OCI-LY7 (cell line): ENCODE data around the gene PHOX2A. TPM values are rescaled to one million over a fixed set of nuclear protein-coding genes. Genes with fewer than 3 reads are reported as not detected.
"Not testable (repeated sequence)": the region's sequence is repeated elsewhere in the genome, so short reads cannot be mapped to it uniquely, and the experiment has no call there.

Experiments
- BruUV-seq: library from RNA; stranded (reverse); fragments of 400-500 nt; replicated peaks from 2 replicates; lab custom pipeline; 2021; lab: Mats Ljungman, UMichigan
- CTCF ChIA-PET: fragments of 300-600 bp; sonication (Branson Sonifier 250); formaldehyde crosslinking; loops from one replicate; lab custom pipeline; 2022; ENCODE audit warnings: antibody characterized with exemption; ENCODE audit not compliant: unreplicated experiment; lab: Charles Lee
- POLR2A ChIA-PET: fragments of 300-600 bp; sonication (Branson Sonifier 250); formaldehyde crosslinking; loops from one replicate; lab custom pipeline; 2022; ENCODE audit warnings: antibody characterized with exemption; lab: Charles Lee
- DNase-seq: peaks from one replicate; pipeline ENCODE4 v3.0.0-alpha.2; 2015; ENCODE audit warnings: low spot score
- H2AFZ ChIP-seq: fragments of 200-600 bp; sonication (generic), shearing (Covaris generic); 2 replicates; pipeline ENCODE4 v1.6.1; 2014; ENCODE audit warnings: mild to moderate bottlenecking, antibody characterized with exemption, low read length, moderate library complexity
- H3K27ac ChIP-seq: fragments of 200-600 bp; sonication (generic); 2 replicates; pipeline ENCODE4 v1.5.1; 2014; ENCODE audit warnings: mixed run types, low read depth, mild to moderate bottlenecking, moderate library complexity, low read length, inconsistent platforms; ENCODE audit not compliant: poor library complexity, severe bottlenecking
- H3K36me3 ChIP-seq: fragments of 200-600 bp; sonication (generic); 2 replicates; pipeline ENCODE4 v1.6.1; 2014; ENCODE audit warnings: mild to moderate bottlenecking, antibody characterized with exemption, low read length, moderate library complexity, mixed read lengths; ENCODE audit not compliant: insufficient read depth
- H3K4me1 ChIP-seq: fragments of 200-600 bp; sonication (generic); 2 replicates; pipeline ENCODE4 v1.5.1; 2014; ENCODE audit warnings: mild to moderate bottlenecking, low read length; ENCODE audit not compliant: insufficient read depth, poor library complexity, severe bottlenecking
- H3K4me2 ChIP-seq: fragments of 200-600 bp; sonication (generic); 2 replicates; pipeline ENCODE4 v1.6.1; 2014; ENCODE audit warnings: mild to moderate bottlenecking, low read length
- H3K4me3 ChIP-seq: fragments of 200-600 bp; sonication (generic); 2 replicates; pipeline ENCODE4 v1.5.1; 2014; ENCODE audit warnings: mild to moderate bottlenecking, low read depth, low read length; ENCODE audit not compliant: poor library complexity, severe bottlenecking
- H3K79me2 ChIP-seq: fragments of 200-600 bp; sonication (generic); 2 replicates; pipeline ENCODE4 v1.6.1; 2016; ENCODE audit warnings: low read depth, mild to moderate bottlenecking, low read length, moderate library complexity, mixed read lengths; ENCODE audit not compliant: insufficient read depth
- H3K9me2 ChIP-seq: fragments of 200-600 bp; sonication (generic); 2 replicates; pipeline ENCODE4 v1.6.1; 2016; ENCODE audit warnings: mild to moderate bottlenecking, low read length, mixed read lengths; ENCODE audit not compliant: insufficient read depth
- H3K9me3 ChIP-seq: fragments of 200-600 bp; sonication (generic); 2 replicates; pipeline ENCODE4 v1.6.1; 2014; ENCODE audit warnings: mild to moderate bottlenecking, mixed run types, low read length, mixed read lengths
- H4K20me1 ChIP-seq: fragments of 200-600 bp; sonication (generic); 2 replicates; pipeline ENCODE4 v1.6.1; 2014; ENCODE audit warnings: mild to moderate bottlenecking, antibody characterized with exemption, low read length, moderate library complexity, mixed read lengths; ENCODE audit not compliant: insufficient read depth
- EZH2phosphoT487 ChIP-seq: fragments of 200-600 bp; sonication (generic); IDR thresholded peaks from 2 replicates; pipeline ENCODE4 v1.6.1; 2018; ENCODE audit warnings: low read depth, borderline replicate concordance, mild to moderate bottlenecking, mixed run types, antibody characterized with exemption, low read length, moderate library complexity, mixed read lengths
- intact Hi-C: fragments of 100-400 bp; cut with micrococcal nuclease; formaldehyde crosslinking; loops from one replicate; pipeline ENCODE4 v1.10.0; 2022; ENCODE audit not compliant: unreplicated experiment
- total RNA-seq, 2 experiments: library from RNA; depleted of rRNA in 1 of 2; stranded (reverse); fragments of >200 nt in 1 of 2; shearing (Covaris generic) in 1 of 2; gene quantifications; 2 replicates each; pipeline ENCODE4 v1.2.3, GENCODE V29; 2014 to 2022
- TF ChIP-seq, protein P1 (sequence below): fragments of 200-600 bp; sonication (generic); conservative IDR thresholded peaks from 2 replicates; pipeline ENCODE4 v1.5.1; 2014; ENCODE audit warnings: mild to moderate bottlenecking, antibody characterized with exemption, low read length, moderate library complexity, mixed read lengths

PHOX2A gene
- total RNA-seq, 2 experiments from 2014 or later: not detected

DNA sequence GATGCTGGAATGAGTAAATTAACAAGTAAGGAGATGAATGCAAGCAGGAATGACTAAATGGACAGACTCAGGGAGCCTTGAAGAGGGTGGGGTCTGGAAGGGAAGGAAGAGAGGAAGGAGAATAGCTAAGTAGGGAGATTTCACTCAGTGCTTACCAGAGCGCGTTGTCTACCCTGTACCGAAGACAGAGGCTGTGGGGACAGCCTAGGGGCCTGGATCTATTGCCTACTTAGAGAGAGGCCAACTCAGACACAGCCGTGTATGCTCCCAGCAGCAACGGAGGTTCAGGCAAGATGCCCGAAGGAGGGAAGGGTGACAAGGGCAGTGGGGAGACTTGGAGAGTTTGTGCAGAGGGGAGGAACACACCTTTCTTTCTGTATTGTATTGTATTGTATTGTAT is 27.3 kb downstream of the PHOX2A start, which contains the start of gene FOLR2:
FOLR2 (plus strand) TSS at position 157 of the 400 bp plus-strand sequence. CDS start 1,791 bp downstream, outside the sequence.
- no peak for DNase-seq
- H3K4me1 ChIP-seq: peaks cover 20% of the 10 kb centered on the region
- no TSS peak for BruUV-seq
- H2AFZ ChIP-seq: no peak within 1 kb of the TSS
- intact Hi-C loops: no loop called here
- CTCF ChIA-PET: interaction anchor here (0.5 kb wide), 1 partner anchor 18 kb away, joined by 3 read pairs; no protein-coding TSS in a partner anchor
- peaks cover 2% of the 10 kb centered on the region; the same call in 1 of the 2 replicates for H3K79me2 ChIP-seq
- no peak for TF ChIP-seq EZH2phosphoT487
- TF ChIP-seq, protein P1, sequence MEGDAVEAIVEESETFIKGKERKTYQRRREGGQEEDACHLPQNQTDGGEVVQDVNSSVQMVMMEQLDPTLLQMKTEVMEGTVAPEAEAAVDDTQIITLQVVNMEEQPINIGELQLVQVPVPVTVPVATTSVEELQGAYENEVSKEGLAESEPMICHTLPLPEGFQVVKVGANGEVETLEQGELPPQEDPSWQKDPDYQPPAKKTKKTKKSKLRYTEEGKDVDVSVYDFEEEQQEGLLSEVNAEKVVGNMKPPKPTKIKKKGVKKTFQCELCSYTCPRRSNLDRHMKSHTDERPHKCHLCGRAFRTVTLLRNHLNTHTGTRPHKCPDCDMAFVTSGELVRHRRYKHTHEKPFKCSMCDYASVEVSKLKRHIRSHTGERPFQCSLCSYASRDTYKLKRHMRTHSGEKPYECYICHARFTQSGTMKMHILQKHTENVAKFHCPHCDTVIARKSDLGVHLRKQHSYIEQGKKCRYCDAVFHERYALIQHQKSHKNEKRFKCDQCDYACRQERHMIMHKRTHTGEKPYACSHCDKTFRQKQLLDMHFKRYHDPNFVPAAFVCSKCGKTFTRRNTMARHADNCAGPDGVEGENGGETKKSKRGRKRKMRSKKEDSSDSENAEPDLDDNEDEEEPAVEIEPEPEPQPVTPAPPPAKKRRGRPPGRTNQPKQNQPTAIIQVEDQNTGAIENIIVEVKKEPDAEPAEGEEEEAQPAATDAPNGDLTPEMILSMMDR: no peak
- no peaks in the 10 kb centered on the region for H3K9me2 ChIP-seq
- POLR2A ChIA-PET: no interaction called here
- no peak within 1 kb of the TSS for H3K4me2 ChIP-seq
- no peaks in the 10 kb centered on the region for H4K20me1 ChIP-seq
- no peaks in the 10 kb centered on the region for H3K36me3 ChIP-seq
- 0 out of 2 replicates have a peak, but pooled peaks cover 6% of the 10 kb centered on the region for H3K9me3 ChIP-seq
- no peak within 1 kb of the TSS for H3K27ac ChIP-seq
- no peak within 1 kb of the TSS for H3K4me3 ChIP-seq

DNA sequence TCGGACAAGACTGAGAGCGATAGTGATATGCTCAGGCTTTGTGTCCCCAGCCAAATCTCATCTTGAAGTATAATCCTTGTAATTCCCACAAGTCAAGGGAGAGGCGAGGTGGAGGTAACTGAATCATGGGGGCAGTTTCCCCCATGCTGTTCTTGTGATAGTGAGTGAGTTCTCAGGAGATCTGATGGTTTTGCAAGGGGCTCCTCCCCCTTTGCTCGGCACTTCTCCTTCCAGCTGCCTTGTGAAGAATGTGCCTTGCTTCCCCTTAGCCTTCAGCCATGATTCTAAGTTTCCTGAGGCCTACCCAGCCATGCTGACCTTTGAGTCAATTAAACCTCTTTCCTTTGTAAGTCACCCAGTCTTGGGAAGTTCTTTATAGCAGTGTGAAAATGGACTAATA is 34.9 kb downstream of the PHOX2A start:
- ChIA-PET CTCF (no interaction called here), POLR2A (no interaction called here)
- Histone ChIP-seq H3K36me3 (no peaks in the 10 kb centered on the region), H3K27ac (no peak overlapping the region), H3K9me3 (peaks cover 15% of the 10 kb centered on the region; the same call in 1 of the 2 replicates), H3K9me2 (no peaks in the 10 kb centered on the region), H3K4me2 (no peak overlapping the region), H2AFZ (no peak overlapping the region), H4K20me1 (no peaks in the 10 kb centered on the region), H3K79me2 (no peaks in the 10 kb centered on the region), H3K4me3 (no peak overlapping the region), H3K4me1 (peaks cover 6% of the 10 kb centered on the region)
- intact Hi-C loops: no loop called here
- no TSS peak for BruUV-seq
- TF ChIP-seq, protein P1: no peak
- TF ChIP-seq EZH2phosphoT487: no peak
- DNase-seq: no peak

DNA sequence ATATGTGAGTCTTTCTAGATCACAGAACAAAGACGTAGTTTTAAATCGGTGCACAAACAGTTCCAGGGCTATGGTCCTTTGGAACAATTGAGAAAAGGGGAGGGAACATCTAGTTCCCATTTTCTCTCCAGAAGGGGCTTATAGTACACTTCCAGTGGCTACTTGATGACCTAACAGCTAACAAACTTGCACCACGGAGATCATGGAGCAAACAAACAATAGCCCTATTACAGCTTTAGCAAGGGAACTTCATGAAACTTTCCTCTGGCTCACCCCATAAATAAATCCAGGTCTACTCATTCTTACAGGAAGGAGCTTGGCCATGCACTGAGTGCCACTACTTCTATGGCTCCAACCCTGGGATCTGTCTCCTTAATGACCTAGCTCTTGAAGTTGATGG is 35.7 kb downstream of the PHOX2A start:
- POLR2A ChIA-PET: interaction anchor here (1.1 kb wide), 1 partner anchor 14 kb away, joined by 4 read pairs; no protein-coding TSS in a partner anchor
- H3K4me3 ChIP-seq: no peak overlapping the region
- H4K20me1 ChIP-seq: no peaks in the 10 kb centered on the region
- BruUV-seq: no TSS peak
- H3K36me3 ChIP-seq: no peaks in the 10 kb centered on the region
- peaks cover 15% of the 10 kb centered on the region; the same call in 1 of the 2 replicates for H3K9me3 ChIP-seq
- H2AFZ ChIP-seq: no peak overlapping the region
- H3K9me2 ChIP-seq: no peaks in the 10 kb centered on the region
- DNase-seq: no peak
- CTCF ChIA-PET: no interaction called here
- no peaks in the 10 kb centered on the region for H3K79me2 ChIP-seq
- intact Hi-C loops: no loop called here
- H3K27ac ChIP-seq: no peak overlapping the region
- TF ChIP-seq EZH2phosphoT487: no peak
- TF ChIP-seq, protein P1: no peak
- H3K4me2 ChIP-seq: no peak overlapping the region
- H3K4me1 ChIP-seq: peaks cover 6% of the 10 kb centered on the region

DNA sequence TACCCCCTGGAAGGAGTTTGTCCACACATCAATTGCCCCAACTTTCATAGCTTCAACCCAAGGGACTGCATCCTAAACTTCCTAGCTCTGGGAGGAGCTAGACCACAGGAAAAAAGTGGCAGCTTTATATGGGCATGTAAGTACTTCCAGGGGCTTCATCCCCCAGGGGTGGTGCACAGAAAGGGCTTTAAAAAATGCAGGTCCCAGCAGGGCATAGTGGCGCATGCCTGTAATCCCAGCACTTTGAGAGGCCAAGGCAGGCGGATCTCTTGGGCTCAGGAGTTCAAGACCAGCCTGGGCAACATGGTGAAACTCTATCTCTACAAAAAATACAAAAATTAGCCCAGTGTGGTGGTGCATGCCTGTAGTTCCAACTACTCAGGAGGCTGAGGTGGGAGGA is 37.2 kb downstream of the PHOX2A start:
- CTCF ChIA-PET, H2AFZ ChIP-seq, intact Hi-C loops, H3K4me1 ChIP-seq, H3K79me2 ChIP-seq, DNase-seq, H3K4me3 ChIP-seq, H3K4me2 ChIP-seq, H3K36me3 ChIP-seq, H3K9me2 ChIP-seq, BruUV-seq, H4K20me1 ChIP-seq, H3K27ac ChIP-seq, POLR2A ChIA-PET: not testable (repeated sequence)
- peaks cover 15% of the 10 kb centered on the region; the same call in 1 of the 2 replicates for H3K9me3 ChIP-seq
